HT-29 (cell line): ENCODE results near the gene PDE5A. TPM values are rescaled to one million over a fixed set of nuclear protein-coding genes. Genes with fewer than 3 reads are reported as not detected.
"Not testable (repeated sequence)": the region's sequence is repeated elsewhere in the genome, so short reads cannot be mapped to it uniquely, and the experiment has no call there.

ENCODE experiments used
- DNase-seq: peaks from one replicate; pipeline ENCODE4 v3.0.0-alpha.2; 2015; ENCODE audit warnings: low spot score
- total RNA-seq: library from RNA; depleted of rRNA; stranded (reverse); fragments of >200 nt; shearing (Covaris generic); gene quantifications from 2 replicates; pipeline ENCODE4 v1.2.3, GENCODE V29; 2014; rRNA removed

The PDE5A gene
- 2.0 and 3.0 TPM in 2 replicates for total RNA-seq

DNA sequence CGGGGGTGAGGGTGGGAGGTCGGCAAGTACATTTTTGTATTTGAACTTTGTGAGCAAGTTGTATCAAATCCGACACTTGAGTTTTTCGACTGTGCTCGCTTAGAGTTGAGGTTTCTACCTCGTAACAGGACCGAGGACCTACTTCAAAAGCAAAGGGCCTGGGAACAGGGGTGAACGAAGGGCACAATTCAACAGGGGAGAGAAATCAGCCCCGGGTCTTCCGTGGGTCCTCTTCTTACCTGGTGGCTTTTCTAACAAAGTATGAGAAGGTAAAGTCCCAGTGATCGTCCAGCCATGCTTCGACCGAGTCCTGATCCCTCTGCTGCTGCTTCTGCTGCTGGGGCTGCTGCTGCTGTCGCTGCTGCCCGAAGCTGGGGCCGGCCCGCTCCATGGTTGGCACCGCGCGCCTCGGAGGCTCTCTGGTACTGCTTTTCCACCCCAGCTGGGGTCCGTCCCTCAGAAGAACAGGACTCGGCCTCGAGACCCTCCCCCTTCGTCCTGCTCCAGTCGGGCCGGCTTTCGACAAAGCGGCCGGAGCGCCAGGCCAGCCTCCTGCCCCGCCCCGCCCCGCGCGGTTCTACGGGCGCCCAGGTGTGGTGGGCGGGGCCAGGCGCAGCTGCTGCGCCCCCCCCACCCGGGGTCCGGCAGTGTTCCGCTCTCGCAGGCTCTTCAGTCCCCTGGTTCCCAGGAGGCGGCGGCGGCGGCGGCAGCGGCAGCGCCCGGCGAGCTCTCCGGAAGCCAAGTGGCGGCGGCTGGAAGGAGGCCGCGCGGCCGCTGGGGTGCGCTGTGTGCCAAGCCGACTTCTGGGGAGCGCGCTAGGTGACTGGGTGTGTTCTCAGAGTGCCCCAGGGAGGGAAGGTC lies at the start of gene PDE5A:
PDE5A (minus strand) TSS at position 524 of the 861 bp plus-strand sequence; CDS start at position 391, 133 bp downstream.
- peak; percentile 88 for DNase-seq

DNA sequence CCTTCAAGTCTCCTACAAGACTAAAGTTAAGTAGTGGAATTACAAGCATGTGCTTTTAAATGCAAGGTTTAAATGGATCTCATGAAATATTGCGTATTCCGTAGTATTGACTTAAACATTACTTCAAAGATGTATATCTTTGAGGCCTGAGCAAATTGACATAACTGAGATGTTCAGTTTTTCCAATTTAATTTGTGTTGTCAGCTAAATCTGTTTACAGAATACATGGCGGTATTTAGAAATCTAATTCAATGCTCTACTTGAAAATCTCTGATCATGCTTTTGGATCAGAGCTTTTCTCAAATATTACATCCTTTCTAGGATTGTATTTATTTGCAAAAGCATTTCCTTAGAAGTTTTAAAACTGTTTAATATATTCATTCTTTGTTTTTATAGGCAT lies 47.5 kb upstream of the PDE5A start:
- DNase-seq, result no peak

DNA sequence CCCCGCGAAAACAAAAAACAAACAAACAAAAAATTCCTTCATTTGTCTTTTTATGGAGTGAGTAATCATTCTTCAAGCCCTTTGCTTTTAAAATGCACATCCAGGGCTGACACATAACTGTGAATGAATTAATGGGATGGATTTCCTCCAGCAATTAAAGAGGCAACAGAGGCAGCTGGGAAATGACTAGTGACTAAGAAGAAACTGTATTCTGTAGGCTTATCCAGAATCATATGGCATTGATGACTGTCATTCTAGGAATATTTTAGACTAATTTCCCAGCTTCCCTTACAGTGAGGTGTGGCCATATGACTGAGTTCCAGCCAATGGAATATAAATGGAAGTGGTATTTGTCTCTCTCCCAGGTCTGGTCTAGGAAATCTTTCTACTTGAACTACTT lies 46.8 kb upstream of the PDE5A start:
- DNase-seq, result no peak

DNA sequence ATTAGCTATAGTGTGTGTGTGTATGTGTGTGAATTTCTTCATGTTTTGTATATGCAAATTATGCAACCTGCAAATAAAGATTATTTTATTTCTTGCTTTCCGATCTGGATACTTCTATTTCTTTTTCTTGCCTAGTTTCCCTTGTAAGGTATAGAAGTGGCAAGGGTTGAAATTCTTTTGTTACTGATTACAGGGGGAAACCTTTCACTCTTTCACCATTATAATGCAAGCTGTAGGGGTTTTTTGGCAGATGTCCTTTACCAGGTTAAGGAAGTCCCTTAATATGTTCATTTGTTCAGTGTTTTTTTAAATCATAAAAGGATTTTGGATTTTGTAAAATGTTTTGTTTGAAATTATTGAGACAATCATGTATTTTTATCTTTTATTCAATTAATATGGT lies 44.3 kb upstream of the PDE5A start:
- DNase-seq, result no peak

DNA sequence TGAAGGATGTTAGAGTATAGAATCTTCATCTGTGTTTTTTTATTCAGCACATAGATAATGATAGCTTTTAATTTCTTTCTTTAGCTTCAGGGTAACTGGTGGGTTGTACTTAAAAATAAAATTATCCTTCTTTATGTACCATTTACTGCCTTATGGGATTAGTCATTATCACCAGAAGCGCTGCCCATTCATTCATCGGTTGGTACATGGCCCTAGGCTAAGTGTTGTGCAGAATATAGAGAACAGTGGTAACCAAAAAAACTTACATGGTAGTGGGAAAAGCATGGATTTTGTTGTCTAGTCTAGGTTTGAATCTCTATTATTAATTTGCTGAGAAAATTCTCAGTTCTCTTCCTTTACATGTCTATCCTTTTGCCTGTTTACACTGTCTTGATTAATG lies 43.5 kb upstream of the PDE5A start:
- DNase-seq, result no peak

DNA sequence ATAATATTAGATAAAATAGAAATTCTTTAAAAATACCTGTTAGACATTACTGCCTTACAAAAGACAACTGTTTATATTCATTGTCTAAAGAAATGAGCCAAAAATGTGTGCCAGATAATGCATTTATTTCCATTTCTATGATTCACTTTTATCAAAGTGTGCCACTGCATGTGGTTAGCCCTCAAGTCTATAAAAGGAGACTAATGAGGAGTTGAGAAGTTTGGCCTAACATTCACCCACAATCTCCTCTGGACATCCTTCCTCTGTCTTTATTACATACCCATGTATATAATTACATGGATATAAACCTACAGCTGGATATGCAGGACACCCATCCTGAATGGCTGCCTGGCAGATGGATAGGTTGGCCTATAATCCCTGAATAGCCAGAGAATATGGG lies 42.6 kb upstream of the PDE5A start:
- DNase-seq, result no peak

DNA sequence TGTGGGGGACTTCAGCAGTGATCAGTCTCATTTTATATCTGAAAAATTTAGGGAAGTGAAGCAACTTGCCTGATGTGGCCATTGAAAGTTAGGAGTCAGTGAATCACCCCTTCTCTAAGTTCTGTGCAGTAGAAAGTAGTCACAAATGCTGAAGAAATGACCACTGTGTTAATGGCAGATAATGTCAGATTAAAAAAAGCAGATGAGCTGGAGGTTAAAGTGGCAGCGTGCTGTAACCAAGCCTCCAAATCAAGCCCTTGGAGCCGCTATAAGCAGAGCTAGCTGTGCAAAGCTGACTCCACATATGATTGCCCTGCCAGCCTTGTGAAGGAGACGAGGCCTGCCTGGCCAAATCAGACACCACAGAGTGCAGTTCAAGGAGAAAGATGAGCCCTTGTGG lies 39.2 kb upstream of the PDE5A start:
- DNase-seq, result no peak

DNA sequence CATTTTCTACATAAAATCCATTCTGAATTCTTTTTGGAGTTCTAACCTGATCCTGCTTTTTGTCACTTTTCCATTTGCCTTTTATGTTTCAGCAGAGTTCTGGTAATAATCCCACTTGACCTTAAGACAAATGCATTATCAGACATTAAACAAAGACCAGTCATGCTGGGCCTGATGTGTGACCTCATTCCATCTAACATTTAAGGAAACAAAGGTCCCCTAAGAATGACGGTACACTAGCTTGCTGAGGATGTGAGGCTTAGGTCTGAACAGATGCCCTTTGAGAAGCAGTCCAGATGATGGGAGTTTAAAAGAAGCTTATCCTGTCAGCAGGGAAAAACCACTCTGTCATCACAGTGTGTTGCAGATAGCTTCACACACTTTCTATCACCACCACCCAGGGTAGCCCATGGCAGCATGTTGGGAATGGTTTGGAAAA lies 38.1 kb upstream of the PDE5A start:
- DNase-seq, result no peak

DNA sequence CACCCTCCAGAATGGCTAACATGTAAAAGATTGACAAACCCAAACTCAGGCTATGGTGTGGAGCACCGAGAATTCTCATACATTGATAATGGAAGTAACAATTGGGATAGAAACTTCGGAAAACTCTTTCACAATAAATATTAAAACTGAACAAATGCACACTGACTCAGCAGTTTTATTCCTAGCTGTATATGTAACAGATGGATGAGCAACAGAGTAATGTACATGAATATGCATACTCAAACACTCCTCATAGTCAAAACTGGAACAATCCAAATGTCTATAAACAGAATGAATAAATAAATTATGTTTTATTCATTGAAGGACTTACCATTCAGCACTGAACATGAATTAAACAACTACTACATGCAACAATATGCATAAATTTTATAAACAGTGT lies 37.1 kb upstream of the PDE5A start:
- no peak for DNase-seq

DNA sequence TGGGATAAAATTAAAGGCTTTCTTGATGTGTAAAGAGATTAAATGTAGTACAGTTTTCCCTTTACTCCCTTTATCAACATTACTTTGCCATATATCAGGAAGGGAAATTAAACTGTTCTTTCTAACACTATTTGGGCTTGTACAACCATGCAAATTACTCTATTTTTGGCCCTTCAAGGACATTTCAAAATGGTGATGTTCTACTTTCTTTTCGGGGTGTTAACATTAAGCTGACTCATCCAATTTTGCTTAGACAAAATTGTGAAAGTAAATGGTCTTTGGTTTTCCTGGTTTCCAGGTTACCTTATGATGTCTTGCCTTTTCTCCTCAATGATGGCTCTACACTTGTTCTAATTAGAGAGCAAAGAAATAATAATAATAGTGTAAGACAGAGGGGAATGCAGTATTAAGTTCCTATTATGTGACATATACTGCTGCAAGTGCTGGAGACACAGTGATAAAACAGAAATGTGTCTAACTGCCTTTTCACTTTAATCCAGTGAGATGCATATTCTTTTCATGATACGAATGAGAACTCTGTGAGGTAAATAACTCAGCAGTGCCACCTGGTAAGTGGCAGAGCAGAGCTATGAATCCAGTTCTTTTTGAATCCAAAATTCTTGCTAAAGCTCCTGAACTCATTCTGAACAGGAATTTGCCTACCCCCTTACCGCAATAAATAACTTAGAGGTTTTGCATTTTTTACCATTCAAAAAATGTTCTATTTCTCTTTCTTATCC lies 35.7 kb upstream of the PDE5A start:
- DNase-seq, result no peak

DNA sequence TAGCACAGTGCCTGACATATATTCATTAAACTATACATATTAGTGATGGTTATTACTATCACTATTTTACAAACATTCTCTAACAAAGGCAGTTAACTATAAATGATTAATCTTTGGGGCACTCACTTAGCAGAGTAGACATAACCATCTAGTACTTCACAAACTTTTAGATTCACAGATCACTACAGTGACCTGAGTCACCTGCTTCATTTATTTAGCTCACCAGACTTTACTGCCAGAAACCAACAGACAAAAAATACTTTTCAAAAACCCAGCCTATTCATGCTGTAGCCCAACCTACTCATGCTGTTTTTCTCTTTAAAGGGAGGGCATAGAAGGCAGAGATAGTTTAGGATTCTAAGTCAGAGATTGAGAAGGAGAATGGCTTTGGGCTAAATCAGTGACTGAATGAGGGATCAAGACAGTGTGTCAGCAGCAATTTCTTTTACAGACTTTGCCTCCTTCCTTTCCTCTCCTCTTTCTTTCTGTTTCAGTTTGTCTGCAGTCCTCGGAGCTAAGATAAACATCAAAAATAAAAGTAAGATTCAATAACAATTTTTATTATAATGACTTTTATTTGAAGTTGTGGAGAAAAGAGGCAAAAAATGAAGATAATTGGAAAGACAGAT lies 34.7 kb upstream of the PDE5A start:
- DNase-seq, result no peak

DNA sequence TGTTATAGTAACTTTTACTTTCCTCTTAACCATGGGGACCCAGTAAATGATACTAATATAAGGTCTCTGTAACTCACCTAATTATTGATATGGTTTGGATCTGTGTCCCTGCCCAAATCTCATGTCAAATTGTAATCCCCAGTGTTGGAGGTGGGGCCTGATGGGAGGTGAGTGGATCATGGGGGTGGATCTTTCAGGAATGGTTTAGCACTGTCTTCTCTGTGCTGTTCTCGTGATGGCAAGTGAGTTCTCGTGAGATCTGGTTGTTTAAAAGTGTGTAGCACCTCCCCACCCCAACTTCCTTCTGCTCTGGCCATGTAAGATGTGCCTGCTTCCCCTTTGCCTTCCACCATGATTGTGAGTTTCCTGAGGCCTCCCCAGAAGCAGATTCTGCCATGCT lies 34.0 kb upstream of the PDE5A start:
- DNase-seq, result not testable (repeated sequence)

DNA sequence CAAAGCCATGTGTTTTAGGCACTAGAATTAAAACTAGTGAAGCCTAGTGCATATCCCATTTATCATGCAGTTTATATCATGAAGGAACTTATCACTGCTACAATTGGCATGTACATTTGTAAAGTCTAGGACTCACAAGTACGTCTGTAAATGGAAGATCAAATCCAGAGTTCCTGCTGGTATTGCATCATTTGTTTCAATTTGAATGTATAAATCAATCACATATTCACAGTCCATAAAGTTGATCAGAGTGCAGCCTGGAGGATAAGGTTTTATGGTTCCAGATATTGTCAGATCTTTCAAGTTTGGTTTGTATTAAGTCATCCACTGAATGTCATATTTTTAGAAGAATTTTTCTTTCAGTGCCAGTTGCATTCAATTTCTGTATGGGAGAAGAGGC lies 32.6 kb upstream of the PDE5A start:
- DNase-seq, result no peak

DNA sequence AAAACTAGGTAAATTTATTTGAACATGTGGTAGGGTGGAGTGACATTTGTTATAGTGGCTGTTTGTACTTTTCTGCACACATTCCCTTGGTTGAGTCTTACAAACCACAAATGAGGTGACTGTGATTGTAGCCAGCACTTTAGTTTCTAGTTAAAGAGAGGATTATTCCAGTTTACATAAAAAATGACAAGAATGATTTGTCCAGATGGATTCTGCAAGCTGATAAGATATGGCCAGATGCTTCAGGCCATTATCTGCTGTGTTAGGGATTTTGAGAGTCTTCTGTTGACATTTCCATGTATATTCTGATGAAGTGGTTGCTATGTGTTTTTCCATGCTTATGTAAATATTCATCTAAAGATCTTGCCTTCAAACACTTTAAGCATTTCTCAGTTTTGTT lies 31.0 kb upstream of the PDE5A start:
- peak; percentile 13 for DNase-seq

DNA sequence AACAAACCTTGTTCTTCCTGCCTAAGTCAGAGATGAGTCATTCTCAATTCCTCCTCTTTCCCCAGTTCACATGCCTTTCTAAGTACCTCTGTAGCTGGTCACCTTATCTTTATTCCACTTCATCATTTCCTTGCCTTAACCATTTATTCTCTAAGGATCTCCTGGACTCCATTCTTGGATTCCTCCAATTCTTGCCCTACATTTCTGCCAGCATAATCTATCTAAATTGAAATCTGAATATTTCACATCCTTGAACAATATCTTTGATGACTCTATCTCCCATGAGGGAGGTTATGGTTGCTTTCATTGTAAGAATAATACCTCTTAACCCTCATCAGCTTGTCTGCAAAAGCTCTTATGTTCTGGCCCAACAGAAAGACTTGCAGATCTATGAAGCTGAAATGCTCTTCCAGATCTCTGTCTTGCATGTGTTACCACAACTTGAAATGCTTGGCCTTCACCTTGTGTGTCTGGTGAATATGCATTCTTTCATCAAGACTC lies 28.6 kb upstream of the PDE5A start:
- peak; percentile 19 for DNase-seq

DNA sequence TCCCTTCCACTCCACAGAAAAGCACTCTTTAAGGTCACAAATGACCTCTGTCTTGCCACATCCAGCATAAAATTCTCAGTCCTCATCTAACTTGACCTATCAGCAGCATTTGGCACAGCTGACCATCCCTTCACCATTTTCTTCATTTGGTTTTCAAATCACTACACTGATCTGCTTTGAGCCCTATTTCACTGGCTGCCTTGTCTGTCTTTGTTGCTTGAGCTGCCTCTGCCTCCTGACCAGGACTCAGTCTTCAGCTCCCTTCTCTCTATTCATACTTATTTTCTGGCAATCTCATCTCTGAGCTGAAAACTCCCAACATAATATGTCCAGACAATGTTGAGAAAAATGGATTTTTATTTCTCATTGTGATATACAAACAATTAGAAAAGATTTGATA lies 27.7 kb upstream of the PDE5A start:
- no peak for DNase-seq

DNA sequence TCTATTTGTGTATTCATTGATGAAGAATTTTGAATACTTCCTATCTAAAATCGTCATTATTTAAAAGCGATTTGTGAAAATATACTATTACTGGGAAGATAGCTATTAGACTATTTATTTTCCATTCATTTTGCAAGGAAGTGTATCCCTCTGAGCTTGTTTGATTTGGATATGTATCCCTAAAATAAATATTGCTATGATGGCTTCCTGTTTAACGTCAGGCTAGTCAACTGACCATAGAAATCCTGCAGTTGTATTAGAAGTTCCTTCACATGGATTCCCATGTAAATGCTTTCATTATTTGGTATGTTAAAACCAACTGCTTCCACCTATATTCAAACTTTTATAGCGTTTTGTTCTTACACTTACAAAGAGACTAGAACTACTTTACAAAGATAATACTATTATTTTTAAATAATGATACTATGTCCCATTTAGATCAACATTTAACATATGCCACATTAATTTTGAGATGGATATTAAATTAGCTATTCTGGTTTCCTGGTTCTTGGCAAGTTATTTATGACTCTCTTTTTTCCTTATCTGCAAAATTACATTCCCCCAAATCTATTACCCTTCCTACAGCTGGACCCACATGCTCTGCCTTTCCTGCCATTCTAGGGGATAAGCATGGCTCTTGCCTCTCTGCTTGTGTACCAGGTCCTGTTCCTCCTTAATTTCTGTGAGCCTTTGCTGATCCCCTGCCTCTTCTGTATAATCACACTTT lies 26.7 kb upstream of the PDE5A start:
- DNase-seq, result no peak

DNA sequence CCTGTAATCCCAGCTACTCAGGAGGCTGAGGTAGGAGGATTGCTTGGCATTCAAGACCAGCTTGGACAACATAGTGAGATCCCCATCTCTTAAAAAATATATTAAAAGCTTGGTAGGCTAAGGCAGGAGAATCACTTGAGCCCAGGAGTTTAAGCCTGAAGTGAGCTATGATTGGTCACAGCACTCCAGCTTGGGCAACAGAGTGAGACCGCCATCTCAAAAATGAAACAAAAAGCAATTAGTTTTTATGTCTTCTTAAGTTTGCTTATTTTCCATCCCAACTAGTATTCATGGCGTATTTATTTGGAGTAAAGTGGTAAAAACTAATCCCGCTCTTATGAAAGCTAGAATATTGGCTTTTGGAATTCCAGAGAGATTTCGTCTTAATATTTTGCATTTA lies 25.4 kb upstream of the PDE5A start:
- no peak for DNase-seq

DNA sequence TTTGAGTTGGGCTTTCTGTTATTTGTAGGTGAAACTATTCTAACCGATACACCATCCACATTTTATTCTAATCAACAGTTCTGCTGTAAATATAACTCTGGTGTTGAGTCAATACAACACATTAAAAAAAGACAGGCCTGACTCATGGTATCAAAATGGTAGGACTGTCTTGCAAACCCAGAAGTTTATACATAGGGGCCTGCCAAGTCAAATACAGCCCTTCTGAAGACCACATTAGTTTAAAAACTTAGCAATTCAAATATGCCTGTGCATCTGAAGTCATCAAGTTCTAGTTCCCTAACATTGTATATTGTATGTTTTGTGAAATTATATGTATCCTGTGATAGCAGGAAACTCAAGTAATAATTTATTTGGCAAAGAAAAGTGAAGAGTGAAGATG lies 24.4 kb upstream of the PDE5A start:
- no peak for DNase-seq

DNA sequence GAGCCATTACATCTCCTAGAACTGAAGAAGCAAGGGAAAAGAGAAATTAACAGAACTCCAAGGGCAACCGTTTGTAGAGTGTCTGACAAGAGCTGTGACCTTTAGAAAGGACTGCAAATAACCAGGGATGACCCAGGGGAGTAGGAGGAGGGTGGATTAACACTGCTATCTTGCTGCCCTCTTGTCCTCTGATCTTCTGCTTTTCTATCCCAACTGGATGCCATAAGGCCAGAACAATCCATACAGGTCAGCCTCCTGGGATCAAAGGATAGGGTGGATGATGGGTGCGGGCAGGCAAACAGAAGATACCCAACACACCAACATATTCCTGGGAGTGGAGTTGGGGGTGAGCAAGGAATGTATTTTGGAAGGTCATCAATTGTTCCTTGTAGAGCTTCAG lies 19.8 kb upstream of the PDE5A start:
- no peak for DNase-seq

DNA sequence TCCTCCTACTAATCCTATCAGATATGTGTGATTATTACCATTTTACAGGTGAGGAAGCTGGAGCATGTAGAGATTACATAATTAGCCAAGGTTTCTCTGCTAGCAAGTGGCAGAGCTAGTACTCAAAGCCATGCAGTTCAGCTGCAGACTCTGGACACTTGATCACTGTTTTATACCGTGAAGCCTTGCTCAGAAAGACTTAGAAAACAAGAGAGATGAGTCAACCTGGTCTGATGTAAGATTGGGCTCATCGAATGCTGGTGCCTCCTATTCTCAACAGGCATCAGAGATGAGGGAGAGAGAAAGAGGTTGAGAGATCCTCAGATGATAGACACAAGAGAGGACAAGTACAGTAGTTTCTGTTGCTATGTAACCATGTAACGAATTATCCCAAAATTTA lies 19.0 kb upstream of the PDE5A start:
- DNase-seq, result no peak
